Right lobe of liver (tissue), 6 donors: ENCODE data around the gene C17orf113. TPM values are rescaled to one million over a fixed set of nuclear protein-coding genes. Genes with fewer than 3 reads are reported as not detected.

Experiments
- ATAC-seq, 4 donors: fragments of 200-7000 bp; cut with Tn5 transposase; one replicate each; pipeline ENCODE4 v1.9.1; 2020; ENCODE audit warnings: mild to moderate bottlenecking in 4 of 4, moderate library complexity in 4 of 4
- DNase-seq, 3 donors: peaks; one replicate each; pipeline ENCODE4 v3.0.0-alpha.2; 2020
- H3K27ac ChIP-seq, 3 donors: fragments of 200-600 bp; one replicate each; pipeline ENCODE4 v1.8.0; 2022
- H3K27me3 ChIP-seq, 2 donors: fragments of 200-600 bp; one replicate each; pipeline ENCODE4 v1.8.0; 2022
- H3K36me3 ChIP-seq, 4 donors: fragments of 200-600 bp; sonication (generic) in 1 of 4; one replicate each; pipeline versions ENCODE4 v1.5.1 to v1.8.0; 2017 to 2022; ENCODE audit warnings: control low read depth in 1 of 4
- H3K4me1 ChIP-seq, 4 donors: fragments of 200-600 bp; sonication (generic) in 1 of 4; one replicate each; pipeline versions ENCODE4 v1.5.1 to v1.8.0; 2017 to 2022; ENCODE audit warnings: control low read depth in 1 of 4
- H3K4me3 ChIP-seq, 3 donors: fragments of 200-600 bp; one replicate each; pipeline ENCODE4 v1.8.0; 2022
- H3K9me3 ChIP-seq, 4 donors: fragments of 200-600 bp; sonication (generic) in 1 of 4; one replicate each; pipeline versions ENCODE4 v1.5.1 to v1.8.0; 2017 to 2022; ENCODE audit warnings: control low read depth in 1 of 4
- CTCF ChIP-seq, 4 donors: fragments of 200-600 bp in 3 of 4; fragments of 450-650 bp in 1 of 4; IDR thresholded peaks; one replicate each; pipeline versions ENCODE4 v1.5.1 to v1.8.0; 2016 to 2022; ENCODE audit warnings: antibody characterized with exemption in 4 of 4, mild to moderate bottlenecking in 2 of 4
- POLR2A ChIP-seq: fragments of 450-650 bp; IDR thresholded peaks from one replicate; pipeline ENCODE4 v1.6.1; 2017; ENCODE audit warnings: antibody characterized with exemption, mild to moderate bottlenecking
- WGBS: methylation state at CpG from one replicate; pipeline ENCODE4 v1.1.6; 2018; ENCODE audit warnings: low coverage, low lambda C conversion rate; ENCODE audit not compliant: insufficient coverage; ENCODE audit errors: missing lambda C conversion rate; 5-methylcytosine and 5-hydroxymethylcytosine counted together
- intact Hi-C, 2 donors: fragments of 100-400 bp; cut with DNase I; formaldehyde crosslinking; loops; one replicate each; pipeline versions ENCODE4 v1.11.2 to v1.14.1; 2022
- total RNA-seq, 6 experiments: library from RNA; depleted of rRNA in 2 of 6; stranded (reverse); fragments of >200 nt in 2 of 6; fragmentation: NEBNext Ultra II Directional in 3 of 6; extraction: Animal tissue kit (Norgen Biotek cat#: 25700) in 3 of 6; gene quantifications; one replicate each; pipeline versions ENCODE4 v1.1.0 to v1.2.4, GENCODE V29; 2016 to 2023
- donor health status: DM: no; HTN: yes; CAD: no.
- donor health status: DM: no; HTN: no; CAD: no.
- donor health status: DM: no; HTN: no; CAD: no.
- donor health status: DM: no; HTN: yes; CAD: no.
- donor health status: DM: no; HTN: yes; CAD: no.

The C17orf113 gene
- total RNA-seq, 6 experiments from 2014 or later = 0.06 to 0.42 (median 0.12) TPM

- Histone ChIP-seq H3K9me3 (no peaks in the 10 kb centered on the region), H3K27ac (no peak overlapping the region), H3K36me3 (peaks cover 16 to 80% (median 36%) of the 10 kb centered on the region in 4 donors), H3K27me3 (no peaks in the 10 kb centered on the region), H3K4me1 (no peaks in the 10 kb centered on the region), H3K4me3 (no peak overlapping the region)
- ATAC-seq (no peak), DNase-seq (no peak)
- WGBS = 80% methylated on average over 2 of the region's 2 CpGs
- intact Hi-C loops = no loop called here
- TF ChIP-seq POLR2A (no peak), CTCF (IDR thresholded peaks at IDR 0.05) (no peak)
Measured at GRCh38 chr17:41996855-41997164, 53.6 kb downstream of the C17orf113 start.

- H3K4me3 ChIP-seq = no peak overlapping the region
- no peak overlapping the region for H3K27ac ChIP-seq
- WGBS = 79% methylated on average over 3 of the region's 3 CpGs
- DNase-seq (no peak), ATAC-seq (no peak)
- intact Hi-C loops = no loop called here
- H3K27me3 ChIP-seq = no peaks in the 10 kb centered on the region
- TF ChIP-seq POLR2A (no peak), CTCF (IDR thresholded peaks at IDR 0.05) (no peak)
- peaks cover 17 to 74% (median 35%) of the 10 kb centered on the region in 4 donors for H3K36me3 ChIP-seq
- peaks cover 0 to 30% (median 15%) of the 10 kb centered on the region in 4 donors for H3K4me1 ChIP-seq
- no peaks in the 10 kb centered on the region for H3K9me3 ChIP-seq
Measured at GRCh38 chr17:41992576-41992975, 57.8 kb downstream of the C17orf113 start.

- intact Hi-C loops = no loop called here
- Histone ChIP-seq H3K27ac (peak overlapping the region; percentile 40 to 69 (median 63)), H3K27me3 (no peaks in the 10 kb centered on the region), H3K4me3 (no peak overlapping the region), H3K9me3 (no peaks in the 10 kb centered on the region), H3K4me1 (peaks cover 0 to 30% (median 15%) of the 10 kb centered on the region in 4 donors), H3K36me3 (peaks cover 0 to 58% (median 25%) of the 10 kb centered on the region in 4 donors)
- DNase-seq (peak in 1 of 3 donors; percentile 85), ATAC-seq (peak; percentile 96 to 98 (median 96))
- 43% methylated on average over 5 of the region's 5 CpGs for WGBS
- TF ChIP-seq CTCF (IDR thresholded peaks at IDR 0.05) = peak in 2 of 4 donors; percentile 12 to 13
- no peak for TF ChIP-seq POLR2A
Measured at GRCh38 chr17:41989702-41990419, 60.5 kb downstream of the C17orf113 start.

- 100% methylated on average over 2 of the region's 2 CpGs for WGBS
- Histone ChIP-seq H3K36me3 (peaks cover 0 to 60% (median 24%) of the 10 kb centered on the region in 4 donors), H3K27me3 (no peaks in the 10 kb centered on the region), H3K9me3 (no peaks in the 10 kb centered on the region), H3K4me3 (no peak overlapping the region), H3K4me1 (peaks cover 0 to 30% (median 15%) of the 10 kb centered on the region in 4 donors), H3K27ac (no peak overlapping the region)
- TF ChIP-seq CTCF (IDR thresholded peaks at IDR 0.05) (no peak), POLR2A (no peak)
- intact Hi-C loops = no loop called here
- ATAC-seq = no peak
- no peak for DNase-seq
Measured at GRCh38 chr17:41988418-41988817, 62.0 kb downstream of the C17orf113 start.

Other genes with a start within 250 kb of the C17orf113 start
- 1 to 10 TPM; 1.8 to 3.8 (median 2.8) TPM for gene P3H4, start 238.7 kb downstream of the C17orf113 start, total RNA-seq
- 1 to 10 TPM; 2.4 to 5.1 (median 4.0) TPM for gene FKBP10, start 237.6 kb downstream of the C17orf113 start, total RNA-seq
- 10 to 100 TPM; 19.9 to 30.7 (median 23.1) TPM for gene NT5C3B, start 214.4 kb downstream of the C17orf113 start, total RNA-seq
- gene KLHL10, start 212.8 kb downstream of the C17orf113 start, total RNA-seq = not detected
- 1 to 10 TPM; 2.9 to 7.0 (median 5.7) TPM for gene KLHL11, start 185.2 kb downstream of the C17orf113 start, total RNA-seq
- gene ACLY, start 131.7 kb downstream of the C17orf113 start, total RNA-seq = 10 to 100 TPM; 16.6 to 95.9 (median 33.6) TPM
- gene ODAD4, start 120.0 kb downstream of the C17orf113 start, total RNA-seq = under 1 TPM in 3 of 6 experiments, not detected in 3; 0.12 to 0.13 (median 0.12) TPM
- 10 to 100 TPM; 30.1 to 42.7 (median 33.0) TPM for gene CNP, start 83.8 kb downstream of the C17orf113 start, total RNA-seq
- gene DNAJC7, start 33.2 kb downstream of the C17orf113 start, total RNA-seq = 10 to 100 TPM; 32.7 to 40.3 (median 35.2) TPM
- gene NKIRAS2, start 30.5 kb downstream of the C17orf113 start, total RNA-seq = 10 to 100 TPM; 11.1 to 27.0 (median 12.3) TPM
- gene ZNF385C, start 47.9 kb upstream of the C17orf113 start, total RNA-seq = 1 to 10 TPM in 1 of 6 experiments, under 1 TPM in 2, not detected in 3; 0.11 to 1.2 (median 0.11) TPM
- 10 to 100 TPM in 4 of 6 experiments, 1 to 10 TPM in 2; 9.0 to 27.9 (median 19.6) TPM for gene DHX58, start 62.1 kb upstream of the C17orf113 start, total RNA-seq
- gene KAT2A, start 70.8 kb upstream of the C17orf113 start, total RNA-seq = 10 to 100 TPM; 14.3 to 36.4 (median 21.3) TPM
- 1 to 10 TPM in 2 of 6 experiments, under 1 TPM in 4; 0.38 to 1.6 (median 0.85) TPM for gene HSPB9, start 72.2 kb upstream of the C17orf113 start, total RNA-seq
- 100 to 1,000 TPM in 1 of 6 experiments, 10 to 100 TPM in 5; 54.0 to 108 (median 65.3) TPM for gene RAB5C, start 104.4 kb upstream of the C17orf113 start, total RNA-seq
- gene KCNH4, start 130.5 kb upstream of the C17orf113 start, total RNA-seq = under 1 TPM in 1 of 6 experiments, not detected in 5; 0.11 TPM
- not detected for gene HCRT, start 134.9 kb upstream of the C17orf113 start, total RNA-seq
- 10 to 100 TPM in 5 of 6 experiments, 1 to 10 TPM in 1; 8.8 to 23.9 (median 12.8) TPM for gene GHDC, start 143.9 kb upstream of the C17orf113 start, total RNA-seq
- 10 to 100 TPM; 21.2 to 29.0 (median 26.7) TPM for gene STAT5B, start 225.8 kb upstream of the C17orf113 start, total RNA-seq
- 10 to 100 TPM in 1 of 6 experiments, 1 to 10 TPM in 5; 4.8 to 11.5 (median 7.7) TPM for gene STAT5A, start 237.9 kb upstream of the C17orf113 start, total RNA-seq